RCC 7860 (cell line): ENCODE measurements around the gene TUBG2.
"Not testable (repeated sequence)": the region's sequence is repeated elsewhere in the genome, so short reads cannot be mapped to it uniquely, and the experiment has no call there.

ENCODE experiments used
- DNase-seq: peaks from one replicate; pipeline ENCODE4 v3.0.0-alpha.2; 2015; ENCODE audit warnings: low spot score
- FAIRE-seq: peaks from 2 replicates; lab custom pipeline; 2012; peaks lifted over from hg19 to GRCh38; lab: Jason Lieb, UNC

TUBG2 gene

DNA sequence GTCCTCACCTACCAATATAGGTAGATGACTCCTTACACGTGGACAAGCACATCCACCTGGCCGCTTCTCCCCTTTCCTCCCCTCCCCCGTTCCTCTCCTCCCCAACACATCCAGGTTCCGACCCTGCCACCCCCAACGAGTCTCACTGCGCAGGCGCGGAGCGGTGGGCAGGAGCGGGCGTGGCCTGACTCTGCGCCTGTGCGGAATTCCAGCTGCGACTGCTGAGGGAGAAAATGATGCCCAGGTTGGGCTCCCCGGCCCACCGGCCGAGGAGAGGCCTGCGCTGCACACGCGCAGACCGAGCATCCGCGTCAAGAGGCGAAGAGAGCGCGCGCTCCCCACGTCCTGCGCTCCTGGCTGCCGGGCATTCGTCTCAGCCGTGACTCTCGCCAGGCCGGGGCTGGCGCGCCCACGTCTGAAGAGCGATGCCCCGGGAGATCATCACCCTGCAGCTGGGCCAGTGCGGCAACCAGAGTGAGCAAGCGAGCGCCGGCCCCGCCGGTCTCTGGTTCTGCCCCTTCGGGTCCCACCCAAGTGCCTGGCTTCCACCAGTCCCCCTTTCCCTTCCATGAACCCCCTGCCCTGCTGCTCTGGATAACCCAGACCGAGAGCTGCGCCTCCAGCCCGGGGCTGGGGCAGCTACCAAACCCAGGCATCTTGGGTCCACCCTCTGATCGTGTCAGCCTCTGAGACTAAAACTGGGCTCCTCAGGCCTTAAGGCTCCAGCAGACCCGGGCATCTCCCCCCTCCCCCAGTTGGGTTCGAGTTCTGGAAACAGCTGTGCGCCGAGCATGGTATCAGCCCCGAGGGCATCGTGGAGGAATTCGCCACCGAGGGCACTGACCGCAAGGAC lies at the start of gene TUBG2:
Gene TUBG2 (plus strand): TSS at position 206 of the 853 bp plus-strand sequence. CDS start 220 bp downstream, at position 426.
- no peak for FAIRE-seq

DNA sequence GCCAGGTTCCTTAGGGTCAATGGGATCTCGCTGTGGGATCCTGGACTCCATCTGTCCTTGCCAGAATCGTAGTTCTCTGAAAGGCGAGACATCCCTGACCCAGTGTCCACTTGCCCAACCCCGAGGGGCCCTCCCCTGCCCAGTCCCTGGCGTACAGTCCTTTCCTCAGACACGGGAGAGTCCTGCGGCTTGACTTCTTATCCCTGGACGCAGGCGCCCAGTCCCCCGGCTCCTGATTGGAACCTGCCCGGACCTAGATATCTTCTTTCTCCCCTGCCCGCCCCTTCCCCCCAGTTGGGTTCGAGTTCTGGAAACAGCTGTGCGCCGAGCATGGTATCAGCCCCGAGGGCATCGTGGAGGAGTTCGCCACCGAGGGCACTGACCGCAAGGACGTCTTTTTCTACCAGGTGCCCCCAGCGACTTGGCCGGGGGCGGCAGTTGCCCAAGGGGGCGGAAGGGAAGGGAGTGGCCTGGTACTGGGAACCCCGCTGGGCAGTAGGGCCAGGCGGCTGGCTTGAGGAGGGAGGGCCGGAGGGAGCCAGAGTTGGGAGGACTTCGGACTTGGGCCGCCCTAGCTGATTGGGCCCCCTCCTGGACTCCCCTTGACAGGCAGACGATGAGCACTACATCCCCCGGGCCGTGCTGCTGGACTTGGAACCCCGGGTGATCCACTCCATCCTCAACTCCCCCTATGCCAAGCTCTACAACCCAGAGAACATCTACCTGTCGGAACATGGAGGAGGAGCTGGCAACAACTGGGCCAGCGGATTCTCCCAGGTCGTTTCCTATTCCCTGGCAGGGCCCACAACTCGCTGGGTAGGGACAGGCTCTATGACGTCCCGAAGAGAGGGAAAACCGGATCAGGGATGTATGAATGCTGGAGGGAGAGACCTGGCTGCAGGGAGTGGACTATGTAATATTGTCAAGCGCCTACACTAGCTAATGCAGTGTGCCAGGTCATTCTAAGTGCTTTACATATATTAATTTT lies 49.0 kb upstream of the TUBG2 start:
- DNase-seq, FAIRE-seq: not testable (repeated sequence)

More for the DNA sequence above, at the start of gene TUBG2:
- peak; percentile 80 for DNase-seq

DNA sequence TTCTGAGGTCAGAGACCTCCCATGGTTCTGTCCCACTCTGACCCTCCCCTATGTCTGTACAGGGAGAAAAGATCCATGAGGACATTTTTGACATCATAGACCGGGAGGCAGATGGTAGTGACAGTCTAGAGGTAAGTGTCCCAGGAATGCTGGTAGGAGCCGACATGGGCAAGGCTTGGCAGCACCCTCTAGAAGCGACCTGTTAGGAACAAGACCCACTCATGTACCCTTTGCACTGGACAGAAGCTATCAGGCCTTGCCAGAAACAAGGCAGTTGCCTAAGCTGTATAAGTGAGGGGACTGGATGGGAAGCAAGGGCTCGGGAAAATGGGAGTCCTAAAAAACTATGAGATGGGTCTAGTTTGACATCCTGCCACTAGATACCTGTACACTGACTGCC lies 47.1 kb upstream of the TUBG2 start:
- FAIRE-seq: no peak
- DNase-seq: no peak

DNA sequence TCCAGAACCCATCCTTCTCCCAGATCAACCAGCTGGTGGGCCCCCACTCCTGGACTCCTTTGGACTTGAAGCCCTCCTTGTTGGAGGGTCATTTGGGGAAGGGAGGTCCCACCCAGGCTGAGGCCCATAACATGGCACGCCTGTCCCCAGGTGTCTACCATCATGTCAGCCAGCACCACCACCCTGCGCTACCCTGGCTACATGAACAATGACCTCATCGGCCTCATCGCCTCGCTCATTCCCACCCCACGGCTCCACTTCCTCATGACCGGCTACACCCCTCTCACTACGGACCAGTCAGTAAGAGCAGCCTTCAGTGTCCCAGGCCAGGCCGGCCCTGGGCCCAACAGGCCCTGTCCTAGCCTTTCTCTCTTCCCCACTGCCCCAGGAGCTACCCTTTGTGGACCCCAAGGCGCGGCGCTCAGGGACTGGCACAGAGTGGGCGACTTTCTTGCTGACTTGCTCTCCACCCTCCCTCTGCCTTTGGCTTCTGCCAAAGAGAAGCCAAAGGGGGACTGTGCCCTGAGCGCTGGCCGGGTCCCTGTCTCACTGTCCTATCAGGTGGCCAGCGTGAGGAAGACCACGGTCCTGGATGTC lies 45.3 kb upstream of the TUBG2 start:
- FAIRE-seq: no peak

DNA sequence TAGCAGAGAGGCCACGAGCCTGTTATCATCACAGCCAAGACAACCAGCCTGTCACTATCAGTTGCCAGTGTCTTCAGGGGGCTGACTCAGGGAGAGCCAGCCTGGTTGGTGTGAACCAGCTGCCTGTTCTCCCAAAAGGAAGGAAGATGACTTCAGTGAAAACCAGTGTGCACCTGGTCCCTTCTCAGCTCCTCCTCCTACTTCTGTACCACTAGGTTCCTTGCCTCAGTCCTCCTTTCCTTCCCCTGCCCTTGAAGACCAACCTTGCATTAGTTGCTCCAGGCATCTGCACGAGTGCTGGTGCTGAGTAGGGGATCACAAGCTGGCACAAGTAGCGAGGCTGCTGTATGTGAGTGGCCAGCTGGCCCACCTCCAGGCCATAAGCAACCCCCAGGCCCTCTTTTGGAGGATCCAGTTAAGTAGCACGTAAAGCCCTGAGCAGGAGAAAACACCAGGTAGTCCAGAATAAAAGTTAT lies 41.1 kb upstream of the TUBG2 start:
- FAIRE-seq (no peak), DNase-seq (no peak)

More for the DNA sequence above, 45.3 kb upstream of the TUBG2 start:
- DNase-seq: no peak

DNA sequence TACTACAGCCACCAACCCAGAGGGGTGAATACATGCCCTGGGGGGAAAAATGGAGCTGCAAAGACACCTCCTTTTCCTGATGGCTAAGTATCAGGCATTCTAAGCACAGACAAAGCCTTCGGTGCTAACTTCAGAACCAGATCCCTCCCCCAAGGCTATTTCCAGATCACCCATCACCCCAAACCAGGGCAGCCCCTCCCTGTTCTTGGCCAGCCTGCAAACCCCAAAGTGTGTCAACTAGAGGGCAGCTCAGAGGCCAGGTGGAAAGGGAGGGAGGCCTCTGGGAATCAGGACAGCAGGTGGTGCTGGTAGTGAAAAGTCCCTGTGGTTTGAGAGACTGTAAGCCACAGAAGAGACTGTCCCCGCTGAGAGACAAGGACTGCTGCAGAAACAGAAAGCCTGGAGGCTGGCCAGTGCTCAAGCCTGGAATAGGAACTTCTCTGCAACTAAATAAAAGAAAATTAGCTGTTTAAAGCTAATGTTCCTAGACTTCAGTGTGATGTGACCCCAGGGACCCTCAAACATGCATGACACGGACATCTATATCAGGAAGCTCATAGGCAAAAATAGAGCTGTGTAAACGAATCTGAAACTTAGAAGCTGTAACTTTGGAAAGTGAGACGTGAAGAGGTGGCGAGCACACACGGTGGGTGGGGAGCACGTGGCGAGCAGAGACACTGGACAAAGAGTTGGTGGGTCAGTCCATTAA lies 40.5 kb upstream of the TUBG2 start:
- FAIRE-seq (peak; percentile 38), DNase-seq (peak; percentile 33)

DNA sequence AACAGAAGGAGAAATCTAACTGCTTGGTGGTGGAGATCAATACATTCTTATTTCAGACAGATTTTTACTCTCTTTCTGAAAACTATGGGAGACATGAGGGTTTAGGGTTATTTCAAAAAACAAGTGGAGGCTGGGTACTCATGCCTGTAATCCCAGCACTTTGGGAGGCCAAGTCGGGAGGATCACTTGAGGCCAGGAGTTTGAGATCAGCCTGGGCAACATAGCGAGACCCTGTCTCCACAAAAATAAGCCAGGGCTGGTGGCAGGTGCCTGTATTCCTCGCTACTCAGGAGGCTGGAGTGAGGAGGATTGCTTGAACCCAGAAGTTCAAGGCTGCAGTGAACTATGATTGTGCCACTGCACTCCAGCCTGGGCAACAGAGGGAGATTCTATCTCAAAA lies 37.1 kb upstream of the TUBG2 start:
- not testable (repeated sequence) for FAIRE-seq, DNase-seq

DNA sequence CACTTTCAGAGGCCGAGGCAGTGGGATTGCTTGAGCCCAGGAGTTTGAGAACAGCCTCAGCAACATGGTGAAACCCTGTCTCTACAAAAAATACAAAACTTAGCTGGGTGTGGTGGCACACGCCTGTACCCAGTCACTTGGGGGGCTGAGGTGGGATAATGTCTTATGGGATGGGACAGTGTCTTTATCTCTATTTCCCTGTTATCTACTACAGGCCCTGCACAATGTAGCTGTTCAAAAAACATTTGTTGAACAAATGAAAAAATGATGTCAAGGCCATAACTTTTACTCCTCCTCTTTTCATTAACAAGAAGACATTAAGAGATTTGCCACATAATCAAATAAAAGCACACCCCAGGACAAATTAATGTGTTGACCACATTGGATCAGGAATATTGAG lies 35.8 kb upstream of the TUBG2 start:
- DNase-seq (no peak), FAIRE-seq (no peak)

DNA sequence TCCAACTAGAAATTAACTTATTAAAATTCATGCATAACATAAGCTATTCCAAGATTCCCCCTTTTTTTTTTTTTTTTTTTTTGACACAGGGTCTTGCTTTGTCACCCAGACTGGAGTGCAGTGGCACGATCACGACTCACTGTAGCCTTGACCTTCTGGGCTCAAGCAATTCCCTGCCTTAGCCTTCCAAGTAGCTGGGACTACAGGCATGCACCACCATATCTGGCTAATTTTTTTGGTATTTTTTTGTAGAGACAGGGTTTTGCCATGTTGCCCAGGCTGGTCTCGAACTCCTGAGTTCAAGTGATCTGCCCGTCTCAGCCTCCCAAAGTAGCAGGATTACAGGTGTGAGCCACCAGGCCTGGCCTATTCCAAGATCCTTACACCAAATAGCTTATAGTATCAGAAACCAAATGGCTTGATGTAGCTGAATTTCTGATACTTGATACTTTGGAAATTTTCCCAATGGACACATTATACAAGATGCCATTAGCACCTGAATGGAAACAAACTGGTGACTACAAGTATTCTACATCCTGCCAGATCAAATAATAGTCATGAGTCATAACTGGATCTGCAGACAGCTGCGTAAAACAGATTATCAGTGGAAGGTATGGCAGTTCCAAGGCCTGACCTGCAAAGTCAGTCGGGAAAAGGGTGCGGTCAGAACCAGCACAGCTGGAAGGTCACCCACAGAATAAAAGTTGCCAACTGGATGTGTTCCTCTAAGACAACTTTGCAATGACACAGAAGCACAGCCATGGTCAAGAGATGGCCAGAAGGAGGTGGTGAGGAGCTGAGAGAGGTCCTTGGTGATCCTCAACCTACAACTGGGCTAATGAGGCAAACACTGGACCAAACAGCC lies 35.1 kb upstream of the TUBG2 start:
- DNase-seq: peak; percentile 49
- FAIRE-seq: no peak

DNA sequence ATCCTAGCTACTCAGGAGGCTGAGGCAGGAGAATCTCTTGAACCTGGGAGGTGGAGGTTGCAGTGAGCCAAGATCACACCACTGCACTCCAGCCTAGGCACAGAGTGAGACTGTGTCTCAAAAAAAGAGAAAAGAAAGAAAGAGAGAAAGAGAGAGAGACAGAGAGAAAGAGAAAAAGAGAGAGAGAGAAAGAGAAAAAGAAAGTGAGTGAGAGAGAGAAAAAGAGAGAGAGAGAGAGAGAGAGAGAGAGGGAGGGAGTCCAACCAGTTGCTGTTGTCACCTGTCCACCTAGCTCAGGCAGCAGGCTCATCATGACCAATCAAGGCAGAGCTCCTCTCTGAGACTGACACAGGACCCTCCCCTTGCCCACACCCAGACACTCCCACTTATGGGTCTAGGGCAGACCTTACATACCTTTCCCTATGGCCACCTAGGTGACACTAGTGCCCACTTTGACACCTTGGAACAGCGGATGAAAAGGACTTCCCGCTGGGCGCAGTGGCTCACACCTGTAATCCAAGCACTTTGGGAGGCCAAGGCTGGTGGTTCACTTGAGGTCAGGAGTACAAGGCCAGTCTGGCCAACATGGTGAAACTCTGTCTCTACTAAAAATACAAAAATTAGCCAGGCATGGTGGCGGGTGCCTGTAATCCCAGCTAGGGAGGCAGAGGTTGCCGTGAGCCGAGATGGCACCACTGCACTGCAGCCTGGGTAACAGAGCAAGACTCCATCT lies 31.9 kb upstream of the TUBG2 start:
- FAIRE-seq, DNase-seq: not testable (repeated sequence)

DNA sequence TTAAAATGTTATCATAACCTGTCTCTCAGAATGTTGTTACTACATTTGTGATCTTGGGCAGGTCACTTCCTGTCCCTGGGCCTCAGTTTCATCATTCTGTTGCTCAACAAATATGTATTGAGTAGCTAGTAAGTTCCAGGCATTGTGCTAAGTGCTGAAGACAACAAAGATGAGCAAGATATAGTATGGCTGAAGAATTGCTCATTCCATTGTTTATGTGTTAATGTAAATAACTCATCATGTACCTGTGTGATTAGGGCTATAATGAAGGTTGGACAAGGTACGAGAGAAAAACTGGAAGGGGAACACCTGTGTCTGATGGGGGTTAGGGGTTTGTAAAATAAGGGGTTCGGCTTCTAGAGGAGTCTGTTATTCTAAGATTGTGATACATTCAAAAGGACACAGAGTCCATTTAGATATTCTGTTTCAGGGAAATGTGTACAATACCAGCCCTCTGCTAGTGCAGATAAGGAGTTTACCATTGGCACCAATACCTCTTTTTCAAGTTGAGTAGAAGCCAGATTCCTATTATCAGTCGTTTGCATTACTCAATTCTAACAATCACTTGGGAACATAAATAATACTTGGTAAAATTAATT lies 29.6 kb upstream of the TUBG2 start:
- DNase-seq (no peak), FAIRE-seq (no peak)

DNA sequence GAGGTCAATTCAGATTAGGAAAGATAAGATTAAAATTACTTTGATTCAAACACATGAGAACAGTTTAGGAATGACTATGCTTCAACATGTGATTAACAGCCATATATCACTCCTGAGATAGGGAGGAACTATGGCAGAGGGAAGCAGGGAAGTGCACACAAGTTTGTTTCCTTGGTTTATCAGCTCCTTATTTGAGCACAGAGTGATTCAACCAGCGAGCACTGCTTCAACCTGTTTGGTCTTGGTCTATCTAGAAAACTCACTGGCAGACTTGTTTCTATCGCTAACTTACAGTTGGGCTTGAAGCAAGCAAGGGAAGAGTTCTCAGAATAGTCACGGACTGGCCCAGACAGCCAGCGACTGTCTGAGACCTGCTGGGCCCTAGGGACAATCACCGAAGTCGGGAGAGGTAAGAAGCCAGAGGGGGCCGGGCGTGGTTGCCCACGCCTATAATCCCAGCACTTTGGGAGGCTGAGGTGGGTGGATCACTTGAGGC lies 26.1 kb upstream of the TUBG2 start:
- FAIRE-seq (no peak), DNase-seq (no peak)

DNA sequence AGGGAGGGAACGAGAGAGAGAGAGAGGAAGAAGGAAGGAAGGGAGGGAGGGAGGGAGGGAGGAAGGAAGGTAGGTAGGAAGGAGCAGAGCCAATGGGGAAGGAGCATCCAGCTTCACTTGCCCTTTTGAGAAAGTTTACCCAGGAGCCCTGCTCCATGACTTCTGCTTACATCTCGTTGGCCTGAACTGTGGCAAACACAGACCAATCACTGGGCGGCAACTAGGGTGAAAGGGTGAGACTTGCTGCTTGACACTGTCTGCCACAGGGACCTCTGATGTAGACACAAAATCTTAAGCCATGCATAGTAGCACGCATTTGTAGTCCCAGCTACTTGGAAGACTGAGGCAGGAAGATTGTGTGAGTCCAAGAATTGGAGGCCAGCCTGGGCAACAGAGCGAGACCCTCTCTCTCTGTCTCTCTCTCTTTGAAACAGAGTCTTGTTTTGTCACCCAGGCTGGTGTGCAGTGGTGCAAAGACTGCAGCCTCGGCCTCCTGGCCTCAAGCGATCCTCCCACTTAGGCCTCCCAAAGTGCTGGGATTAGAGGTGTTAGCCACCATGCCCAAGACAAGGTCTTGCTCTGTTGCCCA lies 19.5 kb upstream of the TUBG2 start:
- FAIRE-seq (no peak), DNase-seq (no peak)

DNA sequence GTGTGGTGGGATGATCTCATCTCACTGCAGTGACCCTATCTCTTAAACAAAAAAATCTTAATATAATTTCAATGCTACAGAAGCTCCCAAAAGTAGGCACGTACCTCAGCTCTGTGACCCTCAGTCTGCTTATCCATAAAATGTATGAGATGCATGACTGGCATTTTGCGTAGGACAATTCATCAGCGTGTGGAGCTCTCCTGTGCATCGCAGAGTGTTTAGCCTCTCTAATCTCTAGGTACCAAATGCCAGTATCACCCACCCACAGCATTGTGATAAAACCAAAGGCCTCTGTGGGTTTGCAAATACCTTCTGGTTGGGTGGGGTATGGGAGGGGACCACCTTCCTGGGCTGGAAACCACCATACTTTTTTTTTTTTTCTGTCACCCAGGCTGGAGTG lies 19.0 kb upstream of the TUBG2 start:
- no peak for FAIRE-seq
- DNase-seq: no peak

DNA sequence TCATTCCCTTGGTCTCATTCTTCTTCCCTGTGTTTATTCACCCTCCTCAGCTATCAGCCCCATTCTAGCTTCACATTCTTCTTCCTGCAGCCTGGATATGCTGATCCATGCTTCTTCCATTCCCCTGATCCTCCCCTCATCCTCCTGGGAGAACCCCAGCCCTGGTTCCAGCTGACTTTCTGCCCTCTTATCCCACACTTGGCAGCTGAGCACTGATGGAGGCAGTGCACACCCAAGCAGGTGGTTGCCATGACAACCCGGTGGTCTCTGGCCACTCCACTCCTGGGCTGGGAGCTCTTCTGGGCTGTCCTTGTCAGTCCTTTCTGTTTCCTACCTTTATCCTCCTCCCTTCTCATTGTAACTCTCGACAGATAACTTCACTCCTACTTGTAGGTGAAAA lies 16.7 kb upstream of the TUBG2 start:
- FAIRE-seq (no peak), DNase-seq (no peak)

DNA sequence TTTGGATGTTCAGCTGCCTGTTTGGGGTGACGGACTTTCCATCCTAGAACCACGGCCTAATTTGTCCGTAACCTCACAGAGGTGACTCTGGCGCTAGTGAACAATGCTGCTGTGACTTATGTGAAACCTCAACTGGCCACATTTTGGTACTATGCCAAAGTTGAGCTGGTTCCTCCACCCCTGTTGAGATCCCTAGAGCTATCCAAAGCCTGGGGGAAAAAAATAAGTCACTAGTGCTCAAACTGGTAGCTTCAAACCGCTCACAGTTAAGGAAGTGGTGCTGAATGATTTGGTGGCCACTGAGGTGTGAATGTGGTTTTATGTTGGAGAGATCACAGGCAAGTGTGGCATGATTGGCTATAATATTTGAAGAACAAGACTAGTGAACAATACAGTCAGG lies 11.3 kb upstream of the TUBG2 start:
- peak; percentile 65 for DNase-seq
- peak; percentile 87 for FAIRE-seq

DNA sequence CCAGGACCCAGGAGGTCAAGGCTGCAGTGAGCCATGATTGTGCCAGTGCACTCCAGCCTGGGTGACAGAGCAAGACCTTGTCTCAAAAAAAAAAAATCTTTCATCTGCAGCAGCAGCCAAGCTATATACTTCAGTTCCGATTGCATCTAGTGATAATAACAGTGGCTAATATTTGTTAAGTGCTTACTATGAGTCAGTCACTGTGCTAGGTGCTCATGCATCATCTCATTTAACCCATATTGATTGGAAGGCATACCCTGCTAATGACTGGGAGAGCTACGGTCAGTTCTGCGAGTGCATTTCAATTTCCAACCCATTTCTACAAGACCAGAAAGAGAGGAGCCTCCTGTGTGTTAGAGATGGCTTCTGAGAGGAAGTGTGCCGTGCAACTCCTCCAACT lies 7.7 kb upstream of the TUBG2 start:
- FAIRE-seq: no peak
- no peak for DNase-seq
